OCI-LY1 (cell line): ENCODE measurements around the gene AIF1.
A peak's percentile ranks its signal among the peaks of the same experiment; 100 is the strongest.

Source experiments
- H2AFZ ChIP-seq: fragments of 200-600 bp; sonication (generic), shearing (Covaris generic); 2 replicates; pipeline ENCODE4 v1.6.0; 2014; ENCODE audit warnings: antibody characterized with exemption, mild to moderate bottlenecking, low read length
- H3F3A ChIP-seq: fragments of 200-600 bp; sonication (generic), shearing (Covaris generic); 2 replicates; pipeline ENCODE4 v1.6.0; 2014; ENCODE audit warnings: mild to moderate bottlenecking, antibody characterized with exemption, low read length, moderate library complexity; ENCODE audit not compliant: insufficient read depth
- H3K27ac ChIP-seq: fragments of 200-600 bp; sonication (generic); 2 replicates; pipeline ENCODE4 v1.5.1; 2014; ENCODE audit warnings: low read length, mixed run types, mild to moderate bottlenecking, low read depth; ENCODE audit not compliant: poor library complexity, severe bottlenecking
- H3K27me3 ChIP-seq: fragments of 200-600 bp; sonication (generic); 2 replicates; pipeline ENCODE4 v1.6.0; 2014; ENCODE audit warnings: antibody characterized with exemption, mild to moderate bottlenecking, low read length, moderate library complexity; ENCODE audit not compliant: insufficient read depth
- H3K36me3 ChIP-seq: fragments of 200-600 bp; sonication (generic); 2 replicates; pipeline ENCODE4 v1.6.1; 2014; ENCODE audit warnings: mild to moderate bottlenecking, antibody characterized with exemption, low read length, moderate library complexity, mixed read lengths; ENCODE audit not compliant: insufficient read depth
- H3K4me1 ChIP-seq: fragments of 200-600 bp; sonication (generic); 2 replicates; pipeline ENCODE4 v1.5.1; 2014; ENCODE audit warnings: mild to moderate bottlenecking, low read length, moderate library complexity; ENCODE audit not compliant: insufficient read depth, severe bottlenecking
- H3K4me2 ChIP-seq: fragments of 200-600 bp; sonication (generic), shearing (Covaris generic); 2 replicates; pipeline ENCODE4 v1.6.1; 2014; ENCODE audit warnings: low read length
- H3K4me3 ChIP-seq: fragments of 200-600 bp; sonication (generic); 2 replicates; pipeline ENCODE4 v1.5.1; 2014; ENCODE audit warnings: low read length, low read depth, mild to moderate bottlenecking, mixed read lengths; ENCODE audit not compliant: poor library complexity, severe bottlenecking
- H3K79me2 ChIP-seq: fragments of 200-600 bp; shearing (Covaris generic); 2 replicates; pipeline ENCODE4 v1.6.1; 2016; ENCODE audit warnings: mixed run types, low read length, mixed read lengths; ENCODE audit not compliant: insufficient read depth
- H3K9ac ChIP-seq: fragments of 200-600 bp; sonication (generic), shearing (Covaris generic); 2 replicates; pipeline ENCODE4 v1.6.1; 2014; ENCODE audit warnings: mild to moderate bottlenecking, low read length, mixed read lengths
- H3K9me2 ChIP-seq: fragments of 200-600 bp; sonication (generic), shearing (Covaris generic); 2 replicates; pipeline ENCODE4 v1.6.1; 2014; ENCODE audit warnings: low read depth, mild to moderate bottlenecking, low read length, mixed read lengths
- H3K9me3 ChIP-seq: fragments of 200-600 bp; shearing (Covaris generic); 2 replicates; pipeline ENCODE4 v1.6.1; 2014; ENCODE audit warnings: low read length, mixed read lengths
- H4K20me1 ChIP-seq: fragments of 200-600 bp; sonication (generic), shearing (Covaris generic); 2 replicates; pipeline ENCODE4 v1.6.0; 2016; ENCODE audit warnings: mild to moderate bottlenecking, low read length; ENCODE audit not compliant: insufficient read depth
- CTCF ChIP-seq: fragments of 200-600 bp; sonication (generic), shearing (Covaris generic); IDR thresholded peaks from 2 replicates; pipeline ENCODE4 v1.5.1; 2017; ENCODE audit warnings: mild to moderate bottlenecking, antibody characterized with exemption, low read length, moderate library complexity, mixed read lengths
- EZH2 ChIP-seq: fragments of 200-600 bp; sonication (generic), shearing (Covaris generic); IDR thresholded peaks from 2 replicates; pipeline ENCODE4 v1.8.0; 2017; ENCODE audit warnings: borderline replicate concordance, mixed run types, mild to moderate bottlenecking, antibody characterized with exemption, low read length, moderate library complexity, mixed read lengths

Gene AIF1

GRCh38 chr6:31578184-31579118, 36.6 kb upstream of the AIF1 start:
- Histone ChIP-seq H3K27me3 (no peaks in the 10 kb centered on the region), H3K79me2 (no peaks in the 10 kb centered on the region), H3K9me3 (no peaks in the 10 kb centered on the region), H3K4me3 (no peak overlapping the region), H3K4me1 (peaks cover 54% of the 10 kb centered on the region), H3K9ac (no peak overlapping the region), H3F3A (no peaks in the 10 kb centered on the region), H4K20me1 (no peaks in the 10 kb centered on the region), H3K4me2 (no peak overlapping the region), H2AFZ (no peak overlapping the region), H3K36me3 (no peaks in the 10 kb centered on the region), H3K9me2 (no peaks in the 10 kb centered on the region), H3K27ac (no peak overlapping the region)
- TF ChIP-seq EZH2 (no peak), CTCF (no peak)

- H3K9ac ChIP-seq, result no peak overlapping the region
- peaks cover 55% of the 10 kb centered on the region for H3K4me1 ChIP-seq
- H3K9me3 ChIP-seq, result no peaks in the 10 kb centered on the region
- no peaks in the 10 kb centered on the region for H3K79me2 ChIP-seq
- no peak overlapping the region for H2AFZ ChIP-seq
- H3F3A ChIP-seq, result no peaks in the 10 kb centered on the region
- H3K36me3 ChIP-seq, result no peaks in the 10 kb centered on the region
- H3K27ac ChIP-seq, result no peak overlapping the region
- no peaks in the 10 kb centered on the region for H3K9me2 ChIP-seq
- H3K4me3 ChIP-seq, result no peak overlapping the region
- no peak overlapping the region for H3K4me2 ChIP-seq
- H4K20me1 ChIP-seq, result no peaks in the 10 kb centered on the region
- TF ChIP-seq EZH2, result no peak
- no peak for TF ChIP-seq CTCF
- H3K27me3 ChIP-seq, result no peaks in the 10 kb centered on the region
Observed at GRCh38 chr6:31579119-31579505, 35.9 kb upstream of the AIF1 start.

GRCh38 chr6:31579546-31580437, 35.2 kb upstream of the AIF1 start:
- peak overlapping the region; percentile 88; the same call in 1 of the 2 replicates for H3K9ac ChIP-seq

More at GRCh38 chr6:31579546-31580437, 35.2 kb upstream of the AIF1 start:
- Histone ChIP-seq H4K20me1 (no peaks in the 10 kb centered on the region), H3K4me2 (peak overlapping the region; percentile 88), H3K79me2 (no peaks in the 10 kb centered on the region), H3K4me1 (peaks cover 60% of the 10 kb centered on the region), H3K36me3 (no peaks in the 10 kb centered on the region), H3F3A (no peaks in the 10 kb centered on the region), H2AFZ (no peak overlapping the region), H3K27me3 (no peaks in the 10 kb centered on the region), H3K4me3 (peak overlapping the region; percentile 92), H3K27ac (peak overlapping the region; percentile 8), H3K9me3 (no peaks in the 10 kb centered on the region), H3K9me2 (no peaks in the 10 kb centered on the region)
- TF ChIP-seq CTCF, result no peak
- no peak for TF ChIP-seq EZH2
